ENCODE data around the gene GPRC5A.

GRCh38 chr12:12916135-12916944 lies 25.0 kb downstream of the GPRC5A start:
- TF ChIP-seq TAF1 (IDR thresholded peaks at IDR 0.05; ENCODE audit: borderline replicate concordance, insufficient read depth, low read length) (no peak), FOXP2 (optimal IDR thresholded peaks at IDR 0.05; ENCODE audit: borderline replicate concordance, extremely low read depth, extremely low read length, insufficient read depth) (no peak), POLR2AphosphoS5 (IDR thresholded peaks at IDR 0.05; ENCODE audit: low read depth, low read length) (no peak), REST (IDR thresholded peaks at IDR 0.05; ENCODE audit: insufficient read depth in 1 of 2, low read depth in 2 of 2, low read length in 2 of 2) (no peak)
